GM23338 (cell line): ENCODE measurements around the gene PSMB7. TPM values are rescaled to one million over a fixed set of nuclear protein-coding genes. Genes with fewer than 3 reads are reported as not detected.

Experiments used
- ATAC-seq: fragments of 200-7000 bp; cut with Tn5 transposase; 3 replicates; pipeline ENCODE4 v1.9.1; 2020
- DNase-seq: peaks from one replicate; pipeline ENCODE4 v3.0.0-alpha.2; 2015; ENCODE audit warnings: low spot score
- H2AFZ ChIP-seq: fragments of 200-600 bp; sonication (generic); 2 replicates; pipeline ENCODE4 v1.8.0; 2016; ENCODE audit warnings: antibody characterized with exemption, mild to moderate bottlenecking, moderate library complexity
- H3F3A ChIP-seq: fragments of 200-600 bp; sonication (generic); replicated peaks from 2 replicates; pipeline ENCODE4 v1.8.0; 2017; ENCODE audit warnings: antibody characterized with exemption, mixed run types, low read depth
- H3K27ac ChIP-seq: fragments of 200-600 bp; sonication (generic); 2 replicates; pipeline ENCODE4 v1.6.1; 2016; ENCODE audit warnings: low read depth
- H3K27me3 ChIP-seq: fragments of 200-600 bp; sonication (generic); 2 replicates; pipeline ENCODE4 v1.8.0; 2016; ENCODE audit warnings: mild to moderate bottlenecking, mixed run types, moderate library complexity; ENCODE audit not compliant: insufficient read depth
- H3K36me3 ChIP-seq: fragments of 200-600 bp; sonication (generic); 2 replicates; pipeline ENCODE4 v1.8.0; 2016; ENCODE audit warnings: mild to moderate bottlenecking; ENCODE audit not compliant: insufficient read depth
- H3K4me1 ChIP-seq: fragments of 200-600 bp; sonication (generic); 2 replicates; pipeline ENCODE4 v1.8.0; 2016; ENCODE audit warnings: mild to moderate bottlenecking, moderate library complexity; ENCODE audit not compliant: insufficient read depth
- H3K4me2 ChIP-seq: fragments of 200-600 bp; sonication (generic); 2 replicates; pipeline ENCODE4 v1.7.1; 2017; ENCODE audit warnings: mixed run types
- H3K4me3 ChIP-seq: fragments of 200-600 bp; sonication (generic); 2 replicates; pipeline ENCODE4 v1.6.1; 2016; ENCODE audit warnings: mixed run types
- H3K79me2 ChIP-seq: fragments of 200-600 bp; sonication (generic); replicated peaks from 2 replicates; pipeline ENCODE4 v1.8.0; 2017; ENCODE audit warnings: mild to moderate bottlenecking; ENCODE audit not compliant: insufficient read depth
- H3K9me2 ChIP-seq: fragments of 200-600 bp; sonication (generic); 2 replicates; pipeline ENCODE4 v1.8.0; 2017; ENCODE audit not compliant: insufficient read depth
- H4K20me1 ChIP-seq: fragments of 200-600 bp; sonication (generic); replicated peaks from 2 replicates; pipeline ENCODE4 v1.8.0; 2017; ENCODE audit warnings: mild to moderate bottlenecking; ENCODE audit not compliant: insufficient read depth
- H3K27ac Mint-ChIP-seq: 2 replicates; pipeline ENCODE4 v1.8.0; 2020; ENCODE audit warnings: inconsistent platforms, mild to moderate bottlenecking, moderate library complexity, mixed read lengths
- H3K27me3 Mint-ChIP-seq: 3 replicates; pipeline ENCODE4 v1.8.0; 2022; ENCODE audit warnings: low read depth, mild to moderate bottlenecking, moderate library complexity, mixed read lengths, inconsistent platforms; ENCODE audit not compliant: insufficient read depth, poor library complexity
- H3K36me3 Mint-ChIP-seq: 3 replicates; pipeline ENCODE4 v1.8.0; 2021; ENCODE audit warnings: low read depth, mild to moderate bottlenecking, inconsistent platforms, moderate library complexity, mixed read lengths
- H3K4me1 Mint-ChIP-seq: 3 replicates; pipeline ENCODE4 v1.8.0; 2020; ENCODE audit warnings: mild to moderate bottlenecking, inconsistent platforms, mixed read lengths
- H3K4me3 Mint-ChIP-seq: 3 replicates; pipeline ENCODE4 v1.8.0; 2021; ENCODE audit warnings: moderate library complexity, mild to moderate bottlenecking, inconsistent platforms, mixed read lengths
- H3K9me3 Mint-ChIP-seq: 3 replicates; pipeline ENCODE4 v1.8.0; 2020; ENCODE audit warnings: moderate library complexity, mild to moderate bottlenecking, inconsistent platforms, mixed read lengths
- CTCF ChIP-seq, 2 experiments: fragments of 200-600 bp in 1 of 2; sonication (generic) in 1 of 2; conservative IDR thresholded peaks; 2 replicates each; pipeline versions ENCODE4 v1.5.1 to v1.6.1; 2016 to 2017; ENCODE audit warnings: antibody characterized with exemption in 2 of 2, low read depth in 2 of 2, mild to moderate bottlenecking in 2 of 2, moderate library complexity in 1 of 2
- NANOG ChIP-seq: IDR thresholded peaks from 2 replicates; pipeline ENCODE4 v1.6.1; 2016; ENCODE audit warnings: antibody characterized with exemption, borderline replicate concordance
- STAT1 ChIP-seq: IDR thresholded peaks from one replicate; pipeline ENCODE4 v1.6.1; 2016; ENCODE audit warnings: antibody characterized with exemption; ENCODE audit not compliant: unreplicated experiment
- polyA plus RNA-seq: library from polyadenylated mRNA; unstranded; fragments of >200 nt; fragmentation: Nextera tagmentation; extraction: Ambion mirVana; gene quantifications from 2 replicates; pipeline ENCODE4 v1.2.1, GENCODE V29; 2016
- total RNA-seq: library from RNA; depleted of rRNA; stranded (reverse); fragments of >200 nt; shearing (Covaris generic); gene quantifications from 2 replicates; pipeline ENCODE4 v1.2.3, GENCODE V29; 2014
- TF ChIP-seq, protein P1 (sequence below): fragments of 250-450 bp; sonication (Bioruptor Pico); IDR thresholded peaks from 2 replicates; pipeline ENCODE4 v1.5.0; 2020; ENCODE audit warnings: mild to moderate bottlenecking, moderate library complexity
- TF ChIP-seq, protein P2 (sequence below): IDR thresholded peaks from one replicate; pipeline ENCODE4 v1.6.1; 2018; ENCODE audit warnings: antibody characterized with exemption; ENCODE audit not compliant: unreplicated experiment

The PSMB7 gene
- total and polyA plus RNA-seq, 2 experiments from 2014 or later = 255 to 268 TPM

DNA sequence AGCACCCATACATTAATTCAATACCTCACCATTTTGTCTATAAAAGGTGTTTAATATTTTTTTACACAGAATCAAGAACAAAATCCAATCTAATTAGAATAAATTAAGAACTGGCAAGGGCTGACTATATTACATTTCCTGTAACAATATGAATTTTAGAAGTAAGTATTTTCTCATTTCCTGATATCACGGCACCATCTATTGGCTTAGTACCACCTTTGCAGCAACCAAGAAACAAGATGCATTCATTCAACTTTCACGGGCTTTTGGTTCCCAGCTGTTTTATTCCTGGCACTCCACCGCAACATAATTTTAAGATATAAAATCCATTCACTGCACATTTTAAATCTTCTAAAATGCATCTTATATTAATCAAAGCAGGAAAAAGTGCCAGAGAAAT lies 20.6 kb downstream of the PSMB7 start:
- no peak overlapping the region for H3K27ac ChIP-seq
- no peaks in the 10 kb centered on the region for H3K36me3 ChIP-seq
- H4K20me1 ChIP-seq = peaks cover 40% of the 10 kb centered on the region
- peaks cover 25% of the 10 kb centered on the region for H3K4me1 ChIP-seq
- H3K27me3 ChIP-seq = no peaks in the 10 kb centered on the region
- 0 out of 2 replicates have a peak, but pooled peaks cover 2% of the 10 kb centered on the region for H3F3A ChIP-seq
- TF ChIP-seq CTCF (conservative IDR thresholded peaks at IDR 0.05; ENCODE audit: low read depth in 2 of 2) = peak in 1 of 2 experiments; percentile 33; a peak in 3 of 4 replicates
- TF ChIP-seq, protein P1, sequence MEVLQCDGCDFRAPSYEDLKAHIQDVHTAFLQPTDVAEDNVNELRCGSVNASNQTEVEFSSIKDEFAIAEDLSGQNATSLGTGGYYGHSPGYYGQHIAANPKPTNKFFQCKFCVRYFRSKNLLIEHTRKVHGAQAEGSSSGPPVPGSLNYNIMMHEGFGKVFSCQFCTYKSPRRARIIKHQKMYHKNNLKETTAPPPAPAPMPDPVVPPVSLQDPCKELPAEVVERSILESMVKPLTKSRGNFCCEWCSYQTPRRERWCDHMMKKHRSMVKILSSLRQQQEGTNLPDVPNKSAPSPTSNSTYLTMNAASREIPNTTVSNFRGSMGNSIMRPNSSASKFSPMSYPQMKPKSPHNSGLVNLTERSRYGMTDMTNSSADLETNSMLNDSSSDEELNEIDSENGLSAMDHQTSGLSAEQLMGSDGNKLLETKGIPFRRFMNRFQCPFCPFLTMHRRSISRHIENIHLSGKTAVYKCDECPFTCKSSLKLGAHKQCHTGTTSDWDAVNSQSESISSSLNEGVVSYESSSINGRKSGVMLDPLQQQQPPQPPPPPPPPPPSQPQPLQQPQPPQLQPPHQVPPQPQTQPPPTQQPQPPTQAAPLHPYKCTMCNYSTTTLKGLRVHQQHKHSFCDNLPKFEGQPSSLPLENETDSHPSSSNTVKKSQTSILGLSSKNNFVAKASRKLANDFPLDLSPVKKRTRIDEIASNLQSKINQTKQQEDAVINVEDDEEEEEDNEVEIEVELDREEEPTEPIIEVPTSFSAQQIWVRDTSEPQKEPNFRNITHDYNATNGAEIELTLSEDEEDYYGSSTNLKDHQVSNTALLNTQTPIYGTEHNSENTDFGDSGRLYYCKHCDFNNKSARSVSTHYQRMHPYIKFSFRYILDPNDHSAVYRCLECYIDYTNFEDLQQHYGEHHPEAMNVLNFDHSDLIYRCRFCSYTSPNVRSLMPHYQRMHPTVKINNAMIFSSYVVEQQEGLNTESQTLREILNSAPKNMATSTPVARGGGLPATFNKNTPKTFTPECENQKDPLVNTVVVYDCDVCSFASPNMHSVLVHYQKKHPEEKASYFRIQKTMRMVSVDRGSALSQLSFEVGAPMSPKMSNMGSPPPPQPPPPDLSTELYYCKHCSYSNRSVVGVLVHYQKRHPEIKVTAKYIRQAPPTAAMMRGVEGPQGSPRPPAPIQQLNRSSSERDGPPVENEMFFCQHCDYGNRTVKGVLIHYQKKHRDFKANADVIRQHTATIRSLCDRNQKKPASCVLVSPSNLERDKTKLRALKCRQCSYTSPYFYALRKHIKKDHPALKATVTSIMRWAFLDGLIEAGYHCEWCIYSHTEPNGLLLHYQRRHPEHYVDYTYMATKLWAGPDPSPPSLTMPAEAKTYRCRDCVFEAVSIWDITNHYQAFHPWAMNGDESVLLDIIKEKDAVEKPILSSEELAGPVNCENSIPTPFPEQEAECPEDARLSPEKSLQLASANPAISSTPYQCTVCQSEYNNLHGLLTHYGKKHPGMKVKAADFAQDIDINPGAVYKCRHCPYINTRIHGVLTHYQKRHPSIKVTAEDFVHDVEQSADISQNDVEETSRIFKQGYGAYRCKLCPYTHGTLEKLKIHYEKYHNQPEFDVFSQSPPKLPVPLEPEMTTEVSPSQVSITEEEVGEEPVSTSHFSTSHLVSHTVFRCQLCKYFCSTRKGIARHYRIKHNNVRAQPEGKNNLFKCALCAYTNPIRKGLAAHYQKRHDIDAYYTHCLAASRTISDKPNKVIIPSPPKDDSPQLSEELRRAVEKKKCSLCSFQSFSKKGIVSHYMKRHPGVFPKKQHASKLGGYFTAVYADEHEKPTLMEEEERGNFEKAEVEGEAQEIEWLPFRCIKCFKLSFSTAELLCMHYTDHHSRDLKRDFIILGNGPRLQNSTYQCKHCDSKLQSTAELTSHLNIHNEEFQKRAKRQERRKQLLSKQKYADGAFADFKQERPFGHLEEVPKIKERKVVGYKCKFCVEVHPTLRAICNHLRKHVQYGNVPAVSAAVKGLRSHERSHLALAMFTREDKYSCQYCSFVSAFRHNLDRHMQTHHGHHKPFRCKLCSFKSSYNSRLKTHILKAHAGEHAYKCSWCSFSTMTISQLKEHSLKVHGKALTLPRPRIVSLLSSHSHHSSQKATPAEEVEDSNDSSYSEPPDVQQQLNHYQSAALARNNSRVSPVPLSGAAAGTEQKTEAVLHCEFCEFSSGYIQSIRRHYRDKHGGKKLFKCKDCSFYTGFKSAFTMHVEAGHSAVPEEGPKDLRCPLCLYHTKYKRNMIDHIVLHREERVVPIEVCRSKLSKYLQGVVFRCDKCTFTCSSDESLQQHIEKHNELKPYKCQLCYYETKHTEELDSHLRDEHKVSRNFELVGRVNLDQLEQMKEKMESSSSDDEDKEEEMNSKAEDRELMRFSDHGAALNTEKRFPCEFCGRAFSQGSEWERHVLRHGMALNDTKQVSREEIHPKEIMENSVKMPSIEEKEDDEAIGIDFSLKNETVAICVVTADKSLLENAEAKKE = no peak
- DNase-seq (no peak), ATAC-seq (no peak)
- peaks cover 50% of the 10 kb centered on the region for H3K4me1 Mint-ChIP-seq
- no peak overlapping the region for H2AFZ ChIP-seq
- peaks cover 3% of the 10 kb centered on the region; the same call in 2 of the 3 replicates for H3K36me3 Mint-ChIP-seq
- H3K9me2 ChIP-seq = no peaks in the 10 kb centered on the region
- no peaks in the 10 kb centered on the region for H3K9me3 Mint-ChIP-seq
- H3K4me2 ChIP-seq = no peak overlapping the region
- peaks cover 2% of the 10 kb centered on the region for H3K27me3 Mint-ChIP-seq
- H3K27ac Mint-ChIP-seq = no peak overlapping the region
- peaks cover 100% of the 10 kb centered on the region for H3K79me2 ChIP-seq
- H3K4me3 ChIP-seq = no peak overlapping the region
- no peak overlapping the region for H3K4me3 Mint-ChIP-seq

GRCh38 chr9:124394167-124394566 lies 21.1 kb downstream of the PSMB7 start:
- Histone ChIP-seq H3K27ac (0 out of 2 replicates have a peak overlapping the region, but pooled peaks have one; percentile 78), H3F3A (no peaks in the 10 kb centered on the region), H3K79me2 (peaks cover 100% of the 10 kb centered on the region), H3K36me3 (no peaks in the 10 kb centered on the region), H4K20me1 (peaks cover 40% of the 10 kb centered on the region), H2AFZ (no peak overlapping the region), H3K4me3 (no peak overlapping the region), H3K9me2 (no peaks in the 10 kb centered on the region), H3K4me1 (peaks cover 22% of the 10 kb centered on the region), H3K4me2 (no peak overlapping the region), H3K27me3 (no peaks in the 10 kb centered on the region)
- Mint-ChIP-seq H3K36me3 (peaks cover 3% of the 10 kb centered on the region; the same call in 2 of the 3 replicates), H3K27me3 (peaks cover 2% of the 10 kb centered on the region), H3K27ac (peak overlapping the region; percentile 40; the same call in 1 of the 2 replicates), H3K4me3 (no peak overlapping the region), H3K4me1 (peaks cover 50% of the 10 kb centered on the region), H3K9me3 (no peaks in the 10 kb centered on the region)
- ATAC-seq (no peak), DNase-seq (no peak)
- TF ChIP-seq NANOG = no peak
- TF ChIP-seq, protein P2, sequence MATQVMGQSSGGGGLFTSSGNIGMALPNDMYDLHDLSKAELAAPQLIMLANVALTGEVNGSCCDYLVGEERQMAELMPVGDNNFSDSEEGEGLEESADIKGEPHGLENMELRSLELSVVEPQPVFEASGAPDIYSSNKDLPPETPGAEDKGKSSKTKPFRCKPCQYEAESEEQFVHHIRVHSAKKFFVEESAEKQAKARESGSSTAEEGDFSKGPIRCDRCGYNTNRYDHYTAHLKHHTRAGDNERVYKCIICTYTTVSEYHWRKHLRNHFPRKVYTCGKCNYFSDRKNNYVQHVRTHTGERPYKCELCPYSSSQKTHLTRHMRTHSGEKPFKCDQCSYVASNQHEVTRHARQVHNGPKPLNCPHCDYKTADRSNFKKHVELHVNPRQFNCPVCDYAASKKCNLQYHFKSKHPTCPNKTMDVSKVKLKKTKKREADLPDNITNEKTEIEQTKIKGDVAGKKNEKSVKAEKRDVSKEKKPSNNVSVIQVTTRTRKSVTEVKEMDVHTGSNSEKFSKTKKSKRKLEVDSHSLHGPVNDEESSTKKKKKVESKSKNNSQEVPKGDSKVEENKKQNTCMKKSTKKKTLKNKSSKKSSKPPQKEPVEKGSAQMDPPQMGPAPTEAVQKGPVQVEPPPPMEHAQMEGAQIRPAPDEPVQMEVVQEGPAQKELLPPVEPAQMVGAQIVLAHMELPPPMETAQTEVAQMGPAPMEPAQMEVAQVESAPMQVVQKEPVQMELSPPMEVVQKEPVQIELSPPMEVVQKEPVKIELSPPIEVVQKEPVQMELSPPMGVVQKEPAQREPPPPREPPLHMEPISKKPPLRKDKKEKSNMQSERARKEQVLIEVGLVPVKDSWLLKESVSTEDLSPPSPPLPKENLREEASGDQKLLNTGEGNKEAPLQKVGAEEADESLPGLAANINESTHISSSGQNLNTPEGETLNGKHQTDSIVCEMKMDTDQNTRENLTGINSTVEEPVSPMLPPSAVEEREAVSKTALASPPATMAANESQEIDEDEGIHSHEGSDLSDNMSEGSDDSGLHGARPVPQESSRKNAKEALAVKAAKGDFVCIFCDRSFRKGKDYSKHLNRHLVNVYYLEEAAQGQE = no peak
- TF ChIP-seq STAT1 = no peak
